GM12892 (cell line): ENCODE results near the gene RNF213.
A peak's percentile ranks its signal among the peaks of the same experiment; 100 is the strongest.
"Not testable (repeated sequence)": the region's sequence is repeated elsewhere in the genome, so short reads cannot be mapped to it uniquely, and the experiment has no call there.

Source experiments
- DNase-seq: peaks from one replicate; pipeline ENCODE4 v3.0.0; 2011; ENCODE audit not compliant: insufficient read length
- FAIRE-seq: peaks from 2 replicates; lab custom pipeline; 2011; peaks lifted over from hg19 to GRCh38; lab: Jason Lieb, UNC
- POLR2A ChIP-seq: IDR thresholded peaks from 2 replicates; pipeline ENCODE4 v1.6.1; 2011; ENCODE audit warnings: low read depth, low read length, control low read depth
- POLR2AphosphoS5 ChIP-seq: IDR thresholded peaks from 2 replicates; pipeline ENCODE4 v1.6.1; 2011; ENCODE audit warnings: low read depth, low read length, control low read depth
- TAF1 ChIP-seq: IDR thresholded peaks from 2 replicates; pipeline ENCODE4 v1.6.1; 2011; ENCODE audit warnings: low read depth, mild to moderate bottlenecking, control low read depth, low read length, borderline replicate concordance

RNF213 gene

GRCh38 chr17:80402959-80403358 lies 142.3 kb downstream of the RNF213 start:
- FAIRE-seq (no peak), DNase-seq (no peak)
- TF ChIP-seq TAF1 (no peak), POLR2A (no peak), POLR2AphosphoS5 (no peak)

DNA sequence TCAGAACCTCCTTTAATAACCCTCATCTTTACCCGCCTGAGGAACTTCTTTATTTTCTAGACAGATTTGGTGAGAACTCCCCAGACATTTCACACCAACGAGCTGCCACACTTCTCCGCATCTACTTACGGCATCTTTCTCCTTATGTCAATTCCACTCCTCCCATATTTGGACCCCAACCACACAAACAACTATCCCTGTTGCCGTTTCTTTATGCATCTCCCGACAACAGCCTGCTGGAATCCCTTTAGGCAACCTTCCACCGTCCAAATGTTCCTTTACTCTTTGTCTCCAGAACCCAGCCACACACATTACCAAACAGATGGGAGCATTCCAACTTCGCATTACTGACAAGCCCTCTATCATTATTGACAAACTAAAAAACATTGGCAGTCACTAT lies 145.5 kb downstream of the RNF213 start:
- no peak for FAIRE-seq
- TF ChIP-seq POLR2A (no peak), TAF1 (no peak), POLR2AphosphoS5 (no peak)
- DNase-seq: no peak

DNA sequence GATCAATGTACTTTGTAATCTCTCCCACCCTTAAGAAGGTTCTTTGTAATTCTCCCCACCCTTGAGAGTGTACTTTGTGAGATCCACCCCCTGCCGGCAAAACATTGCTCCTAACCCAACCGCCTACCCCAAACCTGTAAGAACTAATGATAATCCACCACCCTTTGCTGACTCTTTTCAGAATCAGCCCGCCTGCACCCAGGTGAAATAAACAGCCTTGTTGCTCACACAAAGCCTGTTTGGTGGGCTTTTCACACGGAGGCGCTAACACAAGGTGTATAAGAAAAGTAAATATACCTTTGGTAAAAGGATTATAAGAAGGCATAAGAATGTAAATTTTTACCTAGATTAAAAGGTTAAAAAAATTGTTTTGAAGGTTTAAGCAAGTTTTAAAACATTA lies 147.3 kb downstream of the RNF213 start:
- not testable (repeated sequence) for FAIRE-seq, DNase-seq

GRCh38 chr17:80408872-80409271 lies 148.2 kb downstream of the RNF213 start:
- TF ChIP-seq POLR2A (no peak), TAF1 (no peak), POLR2AphosphoS5 (no peak)
- no peak for DNase-seq
- FAIRE-seq: no peak

GRCh38 chr17:80409626-80410025 lies 149.0 kb downstream of the RNF213 start:
- FAIRE-seq (no peak), DNase-seq (no peak)
- TF ChIP-seq POLR2A (no peak), TAF1 (no peak), POLR2AphosphoS5 (no peak)

DNA sequence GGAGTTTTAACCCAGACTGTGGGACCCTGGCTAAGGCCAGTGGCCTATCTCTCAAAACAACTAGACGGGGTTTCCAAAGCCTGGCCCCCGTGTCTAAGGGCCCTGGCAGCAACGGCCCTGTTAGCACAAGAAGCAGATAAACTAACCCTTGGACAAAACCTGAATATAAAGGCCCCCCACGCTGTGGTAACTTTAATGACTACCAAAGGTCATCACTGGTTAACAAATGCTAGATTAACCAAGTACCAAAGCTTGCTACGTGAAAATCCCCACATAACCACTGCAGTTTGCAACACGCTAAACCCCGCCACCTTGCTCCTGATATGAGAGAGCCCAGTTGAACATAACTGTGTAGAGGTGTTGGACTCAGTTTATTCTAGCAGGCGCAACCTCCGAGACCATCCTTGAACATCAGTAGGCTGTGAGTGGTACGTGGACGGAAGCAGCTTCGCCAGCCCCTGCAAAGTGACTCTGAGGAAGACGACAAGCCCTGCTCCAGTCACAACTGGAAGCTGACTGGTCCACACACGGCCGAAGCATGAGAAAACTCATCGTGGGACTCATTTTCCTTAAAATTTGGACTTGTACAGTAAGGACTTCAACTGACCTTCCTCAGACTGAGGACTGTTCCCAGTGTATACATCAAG lies 149.9 kb downstream of the RNF213 start:
- not testable (repeated sequence) for FAIRE-seq, DNase-seq

GRCh38 chr17:80413771-80414507 lies 153.3 kb downstream of the RNF213 start:
- no peak for TF ChIP-seq TAF1
- TF ChIP-seq POLR2AphosphoS5: no peak
- TF ChIP-seq POLR2A: no peak
- no peak for DNase-seq
- no peak for FAIRE-seq

- DNase-seq (no peak), FAIRE-seq (no peak)
- no peak for TF ChIP-seq TAF1
- no peak for TF ChIP-seq POLR2AphosphoS5
- TF ChIP-seq POLR2A: no peak
Measured at GRCh38 chr17:80414508-80414802, 153.8 kb downstream of the RNF213 start.

GRCh38 chr17:80414803-80415625 lies 154.4 kb downstream of the RNF213 start, which contains the start of gene ENDOV:
TSS of gene ENDOV (plus strand) at chr17:80415167. CDS start at chr17:80415195, 28 bp downstream.
- TF ChIP-seq POLR2AphosphoS5 (peak; percentile 58), POLR2A (peak; percentile 78; the same call in 1 of the 2 replicates), TAF1 (peak; percentile 48; the same call in 1 of the 2 replicates)
- peak; percentile 100 for DNase-seq
- FAIRE-seq: peak; percentile 91

- DNase-seq: no peak
Measured at GRCh38 chr17:80415626-80416137, 155.0 kb downstream of the RNF213 start.

DNA sequence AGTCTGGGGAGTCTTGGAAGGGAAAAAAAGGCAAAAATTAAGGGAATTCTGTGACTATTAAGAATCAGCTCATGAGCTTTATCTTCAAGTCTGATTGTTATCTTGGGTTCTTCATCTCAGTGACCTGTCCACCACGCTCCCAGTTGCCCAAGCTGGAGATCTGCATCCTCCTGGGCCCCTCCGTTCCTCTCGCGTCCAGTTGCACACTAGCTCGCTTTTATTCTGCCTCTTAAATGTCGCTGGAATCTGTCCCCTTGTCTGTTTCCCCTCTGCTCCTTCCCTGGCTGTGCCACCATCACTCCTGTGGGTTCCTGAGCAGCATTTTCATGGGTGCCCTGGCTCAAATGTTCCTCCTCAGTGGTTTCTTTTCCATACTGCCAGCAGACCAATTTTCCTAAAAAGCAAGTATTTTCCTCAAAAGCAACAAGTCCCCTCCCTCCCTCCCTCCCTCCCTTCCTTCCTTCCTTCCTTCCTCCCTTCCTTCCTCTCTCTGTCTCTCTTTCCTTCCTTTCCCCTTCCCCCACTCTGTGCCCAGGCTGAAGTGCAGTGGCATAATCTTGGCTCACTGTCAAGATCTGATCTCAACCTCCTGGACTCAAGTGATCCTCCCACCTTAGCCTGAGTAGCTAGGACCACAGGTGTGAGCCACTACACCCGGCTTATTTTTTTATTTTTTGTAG lies 155.7 kb downstream of the RNF213 start:
- FAIRE-seq (no peak), DNase-seq (no peak)
- TF ChIP-seq POLR2AphosphoS5 (no peak), POLR2A (no peak), TAF1 (no peak)

More at GRCh38 chr17:80415626-80416137, 155.0 kb downstream of the RNF213 start:
- TF ChIP-seq POLR2A (no peak), TAF1 (no peak), POLR2AphosphoS5 (no peak)
- no peak for FAIRE-seq

- DNase-seq: no peak
- TF ChIP-seq TAF1 (no peak), POLR2A (no peak), POLR2AphosphoS5 (no peak)
- FAIRE-seq: no peak
Measured at GRCh38 chr17:80416940-80417293, 156.3 kb downstream of the RNF213 start.
